GM21619 (cell line): ENCODE measurements around the gene CAPN3.

Experiments
- ATAC-seq: cut with Tn5 transposase; IDR thresholded peaks from one replicate; pipeline ENCODE4 v1.9.1; 2021; ENCODE audit not compliant: unreplicated experiment

The CAPN3 gene

DNA sequence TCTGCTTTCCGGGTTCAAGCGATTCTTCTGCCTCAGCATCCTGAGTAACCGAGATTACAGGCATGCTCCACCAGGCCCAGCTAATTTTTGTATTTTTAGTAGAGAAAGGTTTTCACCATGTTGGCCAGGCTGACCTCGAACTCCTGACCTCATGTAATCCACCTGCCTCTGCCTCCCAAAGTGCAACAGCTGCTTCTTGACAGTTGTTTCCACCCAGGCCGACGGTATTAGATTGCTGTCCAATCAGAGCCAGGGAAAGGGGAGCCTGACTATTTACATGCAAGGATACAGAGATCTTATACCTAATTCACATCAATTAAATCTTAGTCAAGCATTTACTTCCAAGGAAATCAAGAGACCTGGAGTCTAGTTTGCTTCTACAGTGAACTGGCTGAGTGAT lies 4.0 kb upstream of the CAPN3 start:
- no peak for ATAC-seq

DNA sequence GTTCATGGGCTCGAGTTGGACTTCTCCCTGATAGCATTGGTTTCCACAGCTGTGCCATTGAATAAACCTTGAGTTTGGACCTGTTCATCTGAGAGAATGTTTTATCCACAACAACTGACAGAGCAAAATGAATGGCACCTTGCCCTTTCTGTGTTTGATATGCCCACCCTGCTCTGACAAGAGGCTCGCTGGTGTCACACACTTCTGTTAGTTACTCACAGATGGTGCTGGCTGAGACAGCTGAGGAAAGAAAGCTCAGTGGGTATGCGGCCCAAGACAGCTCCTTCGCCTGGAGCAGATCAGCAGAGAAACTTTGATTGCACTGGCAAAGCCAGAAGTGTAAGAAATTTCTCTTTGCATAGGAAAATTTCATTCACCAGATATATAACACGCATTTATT lies 2.5 kb upstream of the CAPN3 start:
- ATAC-seq, result no peak

DNA sequence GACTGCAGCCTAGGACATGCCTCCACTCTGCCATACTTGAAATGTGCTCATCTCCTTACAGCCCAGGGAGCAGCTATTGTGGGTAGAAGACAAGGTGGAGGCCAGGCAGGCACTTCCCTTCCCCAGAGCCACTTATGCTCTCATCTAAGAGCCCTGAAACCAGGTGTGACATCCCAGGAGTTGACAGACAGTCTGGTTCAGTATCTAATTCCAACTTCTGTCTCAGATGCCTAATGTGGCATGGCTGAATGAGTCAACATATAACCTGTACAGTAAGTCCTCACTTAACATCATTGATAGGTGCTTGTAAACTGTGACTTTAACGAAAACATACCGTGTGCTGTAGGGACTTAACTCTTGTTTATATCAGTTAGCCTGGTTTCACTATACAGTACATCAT lies 1.2 kb upstream of the CAPN3 start:
- no peak for ATAC-seq

DNA sequence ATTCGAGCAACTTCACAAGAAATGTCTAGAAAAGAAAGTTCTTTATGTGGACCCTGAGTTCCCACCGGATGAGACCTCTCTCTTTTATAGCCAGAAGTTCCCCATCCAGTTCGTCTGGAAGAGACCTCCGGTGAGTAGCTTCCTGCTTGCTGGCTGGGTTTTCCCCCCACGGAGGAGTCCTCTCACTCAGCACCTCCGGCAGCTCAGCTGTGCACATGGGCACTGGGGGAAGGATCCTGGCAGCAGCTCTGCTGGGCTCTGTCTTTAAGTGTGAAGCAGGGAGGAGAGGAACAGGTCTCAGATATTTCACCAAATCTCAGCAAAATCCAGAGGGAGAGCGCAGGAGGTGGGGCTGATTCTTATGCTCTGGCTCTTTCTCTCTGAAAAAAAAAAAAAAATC lies 684 bp downstream of the CAPN3 start:
- no peak for ATAC-seq

DNA sequence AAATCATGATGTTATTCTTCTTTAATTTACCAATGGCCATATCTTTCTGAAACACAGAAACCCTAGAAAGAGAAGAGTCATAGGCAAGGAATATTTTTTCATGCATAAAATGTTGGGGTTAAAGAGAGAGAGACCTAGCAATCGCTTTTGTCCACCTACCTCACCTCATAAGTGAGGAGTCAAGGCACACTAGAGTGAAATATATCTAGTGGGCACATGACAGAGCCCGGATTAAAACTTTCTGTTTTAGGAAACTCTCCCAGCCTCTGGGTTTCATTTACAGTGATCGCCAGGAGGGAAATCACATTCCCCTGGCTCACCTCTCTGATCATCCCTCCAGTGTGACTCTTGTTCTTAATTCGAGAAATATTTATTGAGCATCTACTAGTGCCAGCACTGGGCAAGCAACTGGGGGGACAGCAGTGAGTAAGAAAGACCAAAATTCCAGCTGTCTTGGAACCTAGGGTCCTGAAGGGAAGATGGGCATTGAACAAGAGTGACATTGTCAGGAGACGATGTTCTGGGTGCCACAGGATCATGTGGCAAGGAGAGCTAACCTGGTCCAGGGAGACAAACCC lies 1.3 kb downstream of the CAPN3 start:
- ATAC-seq, result no peak

DNA sequence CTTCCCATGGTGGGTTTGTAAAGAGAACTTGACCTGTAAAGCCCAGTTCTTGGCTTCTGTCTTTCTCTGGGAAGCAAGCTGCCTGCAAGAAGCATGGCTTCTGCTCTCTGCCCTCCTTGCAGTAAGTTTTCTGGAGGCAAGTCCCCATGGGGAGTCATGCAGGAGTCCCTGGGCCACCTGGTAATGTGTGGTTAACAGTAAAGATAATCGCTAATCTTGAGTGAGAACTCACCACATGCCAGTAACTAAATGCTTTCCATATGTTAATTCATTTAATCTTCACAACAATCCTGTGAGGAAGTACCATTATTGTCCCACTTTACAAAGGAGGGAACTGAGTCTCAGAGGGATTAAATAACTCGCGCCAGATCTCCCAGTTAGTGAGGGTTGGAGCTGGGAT lies 4.2 kb downstream of the CAPN3 start:
- no peak for ATAC-seq

DNA sequence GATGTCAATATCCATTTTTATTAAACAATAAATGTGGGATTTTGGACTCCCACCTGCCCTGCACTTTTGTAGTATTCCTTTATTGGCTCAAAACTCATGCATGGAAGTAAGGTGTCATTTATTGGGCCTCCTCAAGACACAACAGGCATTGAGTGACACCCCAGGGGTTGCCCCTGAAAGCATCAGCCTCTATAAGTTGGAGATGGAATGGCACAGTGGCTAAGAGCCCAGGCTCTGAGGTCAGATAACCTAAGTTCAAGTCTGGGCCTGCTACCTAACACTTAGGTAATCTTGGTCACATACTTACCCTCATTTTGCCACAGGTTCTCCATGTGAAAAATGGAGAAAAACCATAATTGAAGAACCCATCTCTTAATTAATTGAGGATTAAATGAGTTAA lies 4.6 kb downstream of the CAPN3 start:
- no peak for ATAC-seq

DNA sequence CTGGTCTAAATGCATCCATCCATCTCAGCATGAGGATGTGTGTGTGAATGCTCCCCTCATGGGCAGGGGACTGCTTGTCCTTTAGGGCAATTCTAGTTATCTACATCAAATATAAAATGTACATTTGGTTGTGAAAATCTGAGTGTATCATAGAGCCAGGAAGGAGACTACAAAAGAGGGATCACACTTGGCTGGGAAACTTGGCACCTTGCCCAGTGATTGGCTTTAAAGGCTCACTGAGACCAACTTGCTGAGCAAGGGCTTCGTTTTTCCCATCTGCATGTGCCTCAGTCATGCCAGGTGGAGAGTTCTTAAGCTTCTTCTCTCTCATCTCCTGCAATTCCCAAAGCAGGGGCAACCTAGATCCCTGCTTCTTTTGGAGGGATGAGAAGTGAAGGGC lies 5.2 kb downstream of the CAPN3 start:
- ATAC-seq, result no peak

DNA sequence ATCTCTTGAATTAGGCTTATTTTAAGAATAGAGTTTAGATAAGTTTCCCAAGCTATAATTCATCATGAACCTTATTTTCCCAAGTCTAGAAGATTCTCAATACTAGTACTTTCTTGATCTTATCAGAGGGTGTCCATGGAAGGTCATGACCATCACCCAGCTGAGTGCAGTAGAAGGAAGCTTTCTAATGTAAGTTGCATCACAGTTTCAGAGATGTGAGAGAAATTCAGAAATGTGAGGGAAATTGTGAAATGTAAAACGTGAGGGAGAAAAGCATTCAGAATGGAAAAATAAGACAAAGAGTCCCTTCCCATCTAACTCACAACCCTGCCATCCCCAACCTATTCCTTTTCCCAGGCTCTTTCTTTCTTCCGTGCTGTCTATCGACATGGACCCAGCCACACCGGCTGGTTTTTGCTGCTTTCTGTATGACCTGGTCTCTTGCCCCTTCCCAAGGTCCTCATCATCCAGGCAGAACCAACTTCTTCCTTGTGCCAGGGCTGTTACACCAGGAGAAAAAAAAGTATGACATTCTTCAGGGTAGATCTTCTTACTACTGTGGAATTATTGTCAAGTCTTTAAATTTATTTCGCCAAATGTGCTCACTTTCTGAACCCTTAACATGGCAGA lies 6.7 kb downstream of the CAPN3 start:
- no peak for ATAC-seq

DNA sequence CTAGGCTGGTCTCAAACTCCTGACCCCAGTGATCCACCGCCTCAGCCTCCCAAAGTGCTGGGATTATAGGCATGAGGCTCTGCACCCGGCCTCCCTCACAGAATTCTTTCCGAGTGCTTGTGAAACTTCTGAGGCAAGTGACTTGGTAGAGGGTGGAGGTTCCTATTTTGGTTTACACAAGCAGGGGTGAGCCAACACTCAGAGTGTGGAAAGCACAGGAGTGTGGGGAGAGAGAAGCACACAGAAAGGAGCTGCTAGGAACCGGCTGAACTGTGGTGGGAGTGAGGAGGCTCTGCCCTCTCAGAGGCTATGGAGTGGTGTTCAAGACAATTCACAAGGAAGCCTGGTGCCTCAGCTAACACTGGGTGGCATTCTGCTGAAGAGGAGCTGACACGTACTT lies 7.7 kb downstream of the CAPN3 start:
- no peak for ATAC-seq

DNA sequence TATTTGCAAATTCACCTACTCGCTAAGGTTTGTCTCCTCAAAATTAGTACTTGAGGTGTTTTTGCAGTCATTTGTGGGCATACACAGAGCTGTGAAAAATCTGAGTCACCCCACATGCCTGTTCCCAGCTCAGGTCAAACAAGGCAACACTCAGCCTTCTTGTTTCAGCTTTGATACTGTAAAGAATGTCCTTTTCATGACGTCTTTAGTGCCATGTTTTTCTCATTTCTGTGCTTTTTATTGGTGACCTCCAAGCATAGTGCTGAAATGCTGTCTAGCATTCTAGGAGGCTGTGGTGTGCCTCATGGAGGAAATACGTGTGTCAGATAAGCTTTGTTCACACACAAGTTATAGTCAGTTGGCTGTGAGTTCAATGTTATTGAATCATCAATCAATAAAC lies 8.8 kb downstream of the CAPN3 start:
- ATAC-seq, result no peak

DNA sequence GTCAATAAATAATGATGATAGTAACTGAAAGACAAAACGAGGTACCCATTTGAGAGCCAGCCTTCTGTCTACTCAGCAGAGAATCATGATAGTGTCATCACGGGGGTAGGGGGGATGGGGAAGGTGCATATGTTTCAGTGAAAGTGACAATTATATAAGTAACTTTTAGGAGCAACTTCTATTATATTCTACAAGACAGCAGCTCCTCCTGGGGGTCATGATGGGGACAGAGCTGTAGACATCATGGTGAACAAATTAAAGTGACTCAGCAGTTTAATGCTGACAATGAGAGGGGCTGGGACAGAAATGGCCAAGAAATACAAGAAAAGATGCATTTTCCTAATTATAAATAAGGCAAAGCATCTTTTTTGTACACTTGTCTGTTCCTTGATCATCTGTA lies 11.8 kb downstream of the CAPN3 start:
- ATAC-seq, result no peak

DNA sequence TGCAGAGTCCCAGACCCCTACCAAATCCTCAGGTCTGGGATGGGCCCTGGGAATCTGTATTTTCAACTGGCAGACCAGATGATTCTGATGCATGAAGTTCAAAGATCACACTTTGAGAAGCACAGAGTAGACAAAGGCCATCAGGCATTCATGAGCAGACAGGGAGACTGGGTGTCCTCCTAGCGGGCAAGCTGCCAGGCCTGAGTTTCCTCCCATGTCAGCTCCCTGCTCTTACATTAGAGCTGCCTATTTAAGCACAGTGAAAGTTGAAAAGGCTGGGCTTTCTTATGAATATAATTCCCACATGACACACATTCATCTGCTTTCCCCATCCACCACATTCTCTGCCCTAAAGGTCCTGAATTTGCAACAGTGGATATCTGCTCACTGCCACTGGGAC lies 14.0 kb downstream of the CAPN3 start:
- ATAC-seq, result no peak

DNA sequence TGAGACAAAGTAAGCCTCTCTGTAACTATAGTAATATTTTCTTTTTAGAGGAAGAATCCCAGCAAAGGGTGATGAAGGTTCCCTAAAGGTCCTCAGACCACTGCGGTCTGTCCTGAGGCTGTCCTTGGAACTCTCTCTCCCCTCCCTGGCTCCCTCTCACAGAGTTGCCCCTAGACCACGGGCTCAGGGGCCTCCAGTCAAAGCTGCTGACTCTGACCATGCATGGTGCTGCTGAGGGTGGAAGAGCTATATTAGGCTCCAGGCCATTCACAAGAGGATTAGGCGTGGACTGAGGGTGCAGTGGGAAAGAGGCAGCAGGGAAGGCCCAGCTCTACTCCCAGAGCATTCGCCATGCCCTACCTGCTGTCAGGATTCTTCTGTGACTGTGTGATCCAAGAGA lies 14.6 kb downstream of the CAPN3 start:
- ATAC-seq, result no peak

DNA sequence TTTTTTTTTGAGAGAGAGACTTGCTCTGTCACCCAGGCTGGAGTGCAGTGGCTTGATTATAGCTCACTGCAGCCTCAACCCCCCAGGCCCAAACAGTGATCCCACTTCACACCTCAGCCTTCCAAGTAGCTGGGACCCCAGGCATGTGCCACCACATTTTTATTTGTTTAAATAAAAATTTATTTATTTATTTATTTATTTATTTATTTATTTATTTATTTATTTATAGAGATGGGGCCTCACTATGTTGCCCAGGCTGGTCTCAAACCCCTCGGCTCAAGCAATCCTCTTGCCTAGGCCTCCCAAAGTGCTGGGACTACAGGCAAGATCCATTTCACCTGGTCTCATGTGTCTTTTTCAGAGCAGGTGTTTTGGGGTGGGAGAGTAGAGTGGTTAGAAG lies 15.5 kb downstream of the CAPN3 start:
- ATAC-seq, result no peak

DNA sequence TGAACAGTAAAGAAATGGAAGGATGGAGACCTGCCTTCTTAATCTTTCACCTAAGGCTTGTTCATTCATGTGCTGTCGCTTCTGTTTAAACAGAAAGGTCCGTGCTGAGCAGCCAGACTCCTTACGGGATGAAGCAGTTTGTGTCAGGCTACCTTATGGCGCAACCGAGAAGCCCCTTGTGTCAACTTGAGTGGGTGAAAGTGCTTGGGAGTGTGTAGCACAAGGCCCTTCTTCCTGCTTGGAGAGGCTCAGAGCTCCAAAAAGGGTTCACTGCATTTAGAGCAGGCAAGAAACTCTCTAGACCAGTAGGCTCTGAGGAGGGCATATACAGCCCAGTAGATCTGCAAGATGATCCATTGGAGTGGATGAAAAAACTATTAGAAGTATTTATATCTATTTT lies 16.0 kb downstream of the CAPN3 start:
- ATAC-seq, result no peak

DNA sequence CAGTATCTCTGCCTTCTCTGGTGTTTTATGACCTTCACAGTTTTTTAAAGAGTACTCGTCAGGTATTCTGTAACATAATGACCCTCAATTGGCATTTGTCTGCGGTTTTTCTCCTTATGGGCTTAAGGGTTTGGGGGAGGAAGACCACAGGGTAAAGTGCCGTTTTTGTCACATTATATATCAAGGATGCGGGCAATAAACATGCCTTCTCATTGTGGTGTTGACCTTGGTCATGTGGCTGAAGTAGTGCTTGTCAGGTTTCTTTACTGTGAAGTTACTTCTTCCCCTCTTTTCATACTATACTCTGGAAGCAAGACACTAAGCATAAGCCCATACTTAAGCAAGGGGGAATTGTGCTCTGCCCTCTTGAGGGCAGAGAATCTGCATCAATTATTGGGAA lies 16.6 kb downstream of the CAPN3 start:
- no peak for ATAC-seq

DNA sequence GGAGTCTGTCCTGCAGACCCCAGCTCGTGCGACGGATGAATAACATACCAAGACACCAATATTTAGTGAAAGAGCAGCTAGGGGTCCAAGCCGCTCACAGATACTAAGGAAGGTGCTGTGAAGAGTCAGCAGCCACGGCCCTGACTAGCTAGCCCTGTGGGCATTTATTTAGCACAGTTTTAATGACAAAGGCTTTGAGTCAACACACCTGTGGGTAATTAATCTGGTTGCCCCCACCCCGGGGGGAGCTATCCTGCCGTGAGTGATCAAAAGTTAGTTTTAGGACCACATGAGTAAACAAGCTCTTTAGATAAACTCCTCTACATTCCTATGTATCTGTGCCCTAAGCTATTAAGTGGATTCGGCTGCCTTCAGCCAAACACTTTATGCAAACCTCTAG lies 18.7 kb downstream of the CAPN3 start:
- no peak for ATAC-seq

DNA sequence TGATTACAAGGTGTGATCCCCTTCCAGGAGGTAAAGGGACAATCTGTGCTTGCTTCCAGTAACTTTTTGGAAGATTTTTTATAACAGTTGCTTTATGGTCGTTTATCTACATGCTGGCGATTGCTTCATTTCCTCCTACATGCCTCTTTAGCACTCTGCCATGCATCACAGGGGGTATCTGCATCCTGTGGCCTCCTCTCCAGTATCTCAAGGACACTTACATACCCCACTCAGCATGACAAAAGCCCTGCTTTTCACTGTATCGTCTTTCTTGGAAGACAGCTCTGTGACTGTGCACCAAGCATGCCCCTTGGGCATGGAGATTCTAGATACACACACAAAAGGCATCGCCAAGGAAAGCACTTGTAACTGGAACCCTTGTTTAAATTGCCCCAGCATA lies 25.3 kb downstream of the CAPN3 start:
- no peak for ATAC-seq

DNA sequence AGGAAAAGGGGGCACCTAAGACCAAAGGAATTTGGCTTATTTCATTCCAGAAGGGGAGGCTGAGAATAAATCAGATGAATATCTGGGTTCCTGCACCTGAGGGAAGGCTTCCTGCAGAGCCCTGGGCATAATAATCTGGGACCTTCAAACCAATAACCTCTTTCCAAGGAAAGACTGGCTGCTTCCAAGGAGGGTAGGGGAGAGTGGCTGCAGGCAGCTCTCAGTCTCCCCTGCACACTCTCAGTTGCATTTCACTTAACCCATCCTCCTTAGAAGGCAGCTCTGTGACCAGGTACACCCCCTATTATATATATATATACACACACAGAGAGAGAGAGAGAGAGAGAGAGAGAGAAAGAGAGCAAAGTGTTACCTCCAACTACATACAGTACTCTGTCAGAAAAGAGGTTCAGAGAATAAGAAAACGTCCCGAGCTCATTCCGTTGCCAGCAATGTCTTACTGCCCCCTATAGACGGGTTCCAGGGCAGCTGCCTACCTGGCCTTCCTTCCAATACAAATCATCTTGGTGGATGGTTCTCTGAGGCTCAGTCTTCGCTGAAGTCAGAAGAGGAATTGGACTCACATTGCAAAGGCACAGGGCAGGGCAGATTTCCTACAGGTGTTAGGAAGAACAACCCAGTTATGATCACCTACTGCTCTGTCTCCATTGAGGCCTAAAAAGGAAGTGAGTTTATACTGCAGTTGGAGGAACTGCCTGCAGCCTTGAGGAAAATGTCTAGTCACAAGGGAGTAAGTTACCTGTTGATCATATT lies 26.1 kb downstream of the CAPN3 start:
- ATAC-seq, result no peak

DNA sequence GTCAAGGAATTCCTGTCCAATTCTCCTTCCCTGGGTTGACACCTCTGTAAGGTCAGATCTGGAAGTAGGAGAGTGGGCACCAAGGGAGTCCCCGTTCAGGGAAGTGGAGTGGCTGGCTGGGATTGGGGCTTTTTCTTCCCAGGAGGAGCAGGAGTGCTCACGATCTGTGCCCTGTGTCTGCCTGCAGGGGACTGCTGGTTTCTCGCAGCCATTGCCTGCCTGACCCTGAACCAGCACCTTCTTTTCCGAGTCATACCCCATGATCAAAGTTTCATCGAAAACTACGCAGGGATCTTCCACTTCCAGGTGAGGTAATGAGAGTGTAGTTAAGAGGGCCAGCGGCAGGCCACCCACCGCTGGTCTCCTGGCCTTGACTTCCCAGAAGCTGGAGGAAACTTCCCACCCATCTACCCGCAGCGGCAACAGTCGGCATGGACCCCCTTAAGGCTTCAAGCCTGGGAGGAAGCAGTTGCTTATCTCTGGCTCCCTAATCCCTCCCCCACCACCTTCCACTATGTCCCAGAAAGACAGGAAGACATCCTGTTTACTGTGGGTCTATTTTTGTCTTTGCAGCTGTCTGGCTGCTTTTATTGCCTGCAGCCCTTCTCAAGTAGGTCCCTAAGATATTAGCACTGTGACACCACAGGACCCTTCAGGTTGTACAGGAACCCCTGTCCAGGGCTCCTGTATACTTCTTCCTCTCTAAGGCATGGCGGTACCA lies 26.8 kb downstream of the CAPN3 start:
- no peak for ATAC-seq

DNA sequence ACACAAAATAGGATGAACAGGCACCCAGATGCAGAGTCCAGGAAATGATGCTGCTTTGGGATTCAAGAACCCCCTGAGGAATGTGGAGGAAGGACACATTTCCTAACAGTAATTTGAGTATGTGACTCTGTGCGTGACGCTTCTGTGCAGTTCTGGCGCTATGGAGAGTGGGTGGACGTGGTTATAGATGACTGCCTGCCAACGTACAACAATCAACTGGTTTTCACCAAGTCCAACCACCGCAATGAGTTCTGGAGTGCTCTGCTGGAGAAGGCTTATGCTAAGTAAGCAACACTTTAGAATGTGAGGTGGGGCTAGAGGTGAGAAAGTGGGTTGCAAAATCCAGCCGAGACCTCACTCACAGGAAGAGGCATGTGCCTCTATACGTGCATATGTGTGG lies 28.3 kb downstream of the CAPN3 start:
- no peak for ATAC-seq
